IPS-NIHi11 (cell line): Measurements from ENCODE around the gene FTSJ1.
"Not testable (repeated sequence)": the region's sequence is repeated elsewhere in the genome, so short reads cannot be mapped to it uniquely, and the experiment has no call there.

ENCODE experiments used
- DNase-seq: peaks from one replicate; pipeline ENCODE4 v3.0.0; 2012; ENCODE audit warnings: mixed read lengths, low spot score

The FTSJ1 gene

GRCh38 chrX:48497871-48498270, 21.9 kb downstream of the FTSJ1 start:
- DNase-seq: no peak

DNA sequence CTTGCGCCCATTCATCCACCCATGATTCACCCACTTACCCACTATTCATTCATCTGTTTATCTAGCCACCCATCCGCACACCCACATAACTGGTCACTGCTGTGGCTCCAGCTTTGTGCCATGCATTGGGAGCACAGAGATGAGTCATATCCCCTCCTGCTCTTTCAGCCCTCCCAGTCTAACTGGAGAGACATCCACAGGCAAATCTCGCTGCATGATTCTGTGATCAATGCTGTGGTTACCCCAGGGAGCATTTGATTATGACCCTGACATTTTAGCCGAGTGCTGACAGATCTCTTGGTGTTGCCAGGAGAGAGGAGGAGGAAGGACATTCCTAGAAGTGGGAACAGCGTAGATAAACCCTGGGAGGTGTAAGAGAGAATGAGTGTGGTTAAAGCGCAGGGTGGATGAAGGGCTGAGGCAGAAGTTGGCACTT, 22.4 kb downstream of the FTSJ1 start:
- DNase-seq: no peak

- DNase-seq: no peak
Observed at GRCh38 chrX:48504261-48504660, 28.3 kb downstream of the FTSJ1 start.

GRCh38 chrX:48505481-48505880, 29.5 kb downstream of the FTSJ1 start:
- no peak for DNase-seq

GRCh38 chrX:48507246-48507645, 31.2 kb downstream of the FTSJ1 start:
- DNase-seq: no peak

GRCh38 chrX:48508400-48509244, 32.6 kb downstream of the FTSJ1 start, which contains the start of gene PORCN:
Gene PORCN, plus strand, starts transcription at chrX:48508992. Its CDS starts 829 bp downstream, at chrX:48509821.
- peak; percentile 90 for DNase-seq

GRCh38 chrX:48509245-48509590, 33.2 kb downstream of the FTSJ1 start:
- DNase-seq: no peak

- DNase-seq: no peak
Observed at GRCh38 chrX:48509619-48510018, 33.6 kb downstream of the FTSJ1 start.

GRCh38 chrX:48511560-48511959, 35.6 kb downstream of the FTSJ1 start:
- DNase-seq: peak; percentile 27

DNA sequence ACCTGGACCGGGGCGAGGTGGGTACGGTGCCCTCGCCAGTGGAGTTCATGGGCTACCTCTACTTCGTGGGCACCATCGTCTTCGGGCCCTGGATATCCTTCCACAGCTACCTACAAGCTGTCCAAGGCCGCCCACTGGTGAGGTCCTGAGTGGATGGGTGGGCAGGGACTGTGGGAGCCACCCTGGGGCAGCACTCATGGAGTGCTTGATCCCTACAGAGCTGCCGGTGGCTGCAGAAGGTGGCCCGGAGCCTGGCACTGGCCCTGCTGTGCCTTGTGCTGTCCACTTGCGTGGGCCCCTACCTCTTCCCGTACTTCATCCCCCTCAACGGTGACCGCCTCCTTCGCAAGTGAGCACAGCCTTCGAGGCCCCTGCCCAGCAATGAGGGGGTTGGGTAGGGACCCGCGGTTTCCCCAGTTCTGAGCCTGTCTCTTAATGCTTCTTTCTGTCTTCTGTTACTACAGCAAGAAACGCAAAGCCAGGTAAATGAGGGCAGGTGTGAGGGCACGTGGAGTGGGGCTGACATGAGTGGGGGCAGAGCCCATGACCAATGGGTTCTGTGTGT, 36.5 kb downstream of the FTSJ1 start:
- no peak for DNase-seq

- no peak for DNase-seq
Observed at GRCh38 chrX:48513670-48514069, 37.7 kb downstream of the FTSJ1 start.

DNA sequence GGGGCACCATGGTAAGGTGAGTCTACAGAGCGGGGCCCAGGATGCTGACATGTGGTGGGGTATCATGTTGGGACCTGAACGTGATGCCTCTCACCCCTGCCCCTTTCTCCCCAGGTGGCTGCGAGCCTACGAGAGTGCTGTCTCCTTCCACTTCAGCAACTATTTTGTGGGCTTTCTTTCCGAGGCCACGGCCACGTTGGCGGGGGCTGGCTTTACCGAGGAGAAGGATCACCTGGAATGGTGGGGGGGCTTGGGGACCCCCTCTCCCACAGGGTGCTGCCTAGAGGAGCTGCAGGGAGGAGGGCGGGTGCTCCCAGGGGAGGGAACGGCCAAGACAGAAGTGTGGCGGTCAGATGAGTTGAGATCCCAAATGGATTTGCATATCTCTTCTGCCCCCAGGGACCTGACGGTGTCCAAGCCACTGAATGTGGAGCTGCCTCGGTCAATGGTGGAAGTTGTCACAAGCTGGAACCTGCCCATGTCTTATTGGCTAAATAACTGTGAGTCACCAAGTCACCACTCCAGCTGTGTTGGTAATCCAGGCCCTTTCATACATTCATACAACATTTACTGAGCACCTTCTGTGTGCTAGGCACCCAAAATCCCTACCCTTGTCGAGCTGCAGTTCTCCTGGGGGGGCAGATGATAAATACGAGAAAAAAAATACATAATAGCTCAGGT, 38.3 kb downstream of the FTSJ1 start:
- DNase-seq: no peak

DNA sequence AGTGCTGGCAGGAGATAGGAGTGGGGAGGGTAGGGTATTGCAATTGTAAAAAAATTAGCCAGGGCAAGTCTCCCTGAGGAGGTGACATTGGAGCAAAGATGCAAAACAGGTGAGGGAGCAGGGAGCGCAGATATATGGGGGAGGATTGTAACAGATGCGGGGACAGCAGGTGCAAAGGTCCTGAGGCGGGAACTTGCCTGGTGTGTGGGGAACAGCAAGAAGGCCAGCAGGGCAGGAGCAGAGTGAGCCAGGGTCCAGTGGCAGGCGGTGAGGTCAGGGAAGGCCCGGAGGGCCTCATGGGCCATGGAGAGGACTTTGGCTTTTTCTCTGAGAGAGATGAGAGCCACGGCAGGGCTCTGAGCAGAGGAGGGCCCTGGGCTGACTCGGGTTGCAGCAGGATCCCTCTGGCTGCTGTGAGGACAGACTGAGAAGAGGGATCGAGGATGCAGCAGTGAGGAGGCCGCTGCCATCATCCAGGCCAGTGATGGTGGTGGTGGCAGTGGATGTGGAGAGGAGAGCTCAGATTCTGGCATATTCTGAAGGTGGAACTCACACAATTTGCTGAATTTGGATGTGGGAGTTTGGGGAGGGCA, 39.0 kb downstream of the FTSJ1 start:
- DNase-seq: no peak

DNA sequence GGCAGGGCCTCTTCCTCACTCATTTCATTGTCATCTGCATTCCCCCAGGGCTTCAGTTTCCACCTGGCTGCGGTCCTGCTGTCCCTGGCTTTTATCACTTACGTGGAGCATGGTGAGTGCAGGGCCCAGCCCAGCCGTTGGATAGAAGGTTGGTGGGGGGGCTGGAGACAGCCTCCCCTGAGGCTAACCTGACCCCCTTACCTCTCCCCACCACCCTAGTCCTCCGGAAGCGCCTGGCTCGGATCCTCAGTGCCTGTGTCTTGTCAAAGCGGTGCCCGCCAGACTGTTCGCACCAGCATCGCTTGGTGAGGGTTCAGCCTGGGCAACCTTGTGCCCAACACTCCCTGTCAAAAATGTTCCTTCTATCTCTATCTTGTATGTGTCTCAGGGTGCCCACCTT, 39.8 kb downstream of the FTSJ1 start:
- no peak for DNase-seq

DNA sequence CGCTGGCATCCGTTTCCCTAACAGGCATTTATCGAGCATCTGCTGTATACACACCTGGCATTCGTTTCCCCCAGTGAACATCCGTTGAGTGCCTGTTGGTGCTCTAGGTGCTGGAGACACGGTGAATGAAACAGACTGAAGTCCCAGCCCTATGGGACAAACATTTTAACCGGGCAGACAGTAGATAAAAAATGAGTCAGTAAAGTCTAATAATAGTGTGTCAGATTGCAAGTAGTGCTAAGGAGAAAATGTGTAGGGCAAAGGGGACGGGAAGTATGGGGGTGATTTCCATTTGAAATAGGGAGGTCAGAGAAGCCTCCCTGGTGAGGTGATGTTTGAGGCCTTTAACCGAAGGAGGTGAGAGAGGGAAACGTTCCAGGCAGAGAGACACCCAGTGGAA, 40.3 kb downstream of the FTSJ1 start:
- no peak for DNase-seq

- DNase-seq: no peak
Observed at GRCh38 chrX:48516987-48517386, 41.0 kb downstream of the FTSJ1 start.

DNA sequence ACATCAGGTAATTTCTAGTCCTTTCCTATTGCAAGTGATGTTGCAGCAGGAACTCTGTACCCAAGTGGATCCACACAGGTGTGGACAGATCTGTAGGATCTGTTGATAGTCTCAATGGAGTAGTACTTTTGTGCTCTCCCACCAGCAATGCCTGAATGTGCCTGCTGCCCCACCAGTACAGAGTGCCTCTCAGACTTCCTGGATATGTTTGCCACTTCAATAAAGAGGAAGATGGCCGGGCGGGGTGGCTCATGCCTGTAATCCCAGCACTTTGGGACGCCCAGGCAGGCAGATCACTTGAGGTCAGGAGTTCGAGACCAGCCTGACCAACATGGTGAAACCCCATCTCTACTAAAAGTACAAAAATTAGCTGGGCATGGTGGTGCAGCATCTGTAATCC, 43.5 kb downstream of the FTSJ1 start:
- not testable (repeated sequence) for DNase-seq

DNA sequence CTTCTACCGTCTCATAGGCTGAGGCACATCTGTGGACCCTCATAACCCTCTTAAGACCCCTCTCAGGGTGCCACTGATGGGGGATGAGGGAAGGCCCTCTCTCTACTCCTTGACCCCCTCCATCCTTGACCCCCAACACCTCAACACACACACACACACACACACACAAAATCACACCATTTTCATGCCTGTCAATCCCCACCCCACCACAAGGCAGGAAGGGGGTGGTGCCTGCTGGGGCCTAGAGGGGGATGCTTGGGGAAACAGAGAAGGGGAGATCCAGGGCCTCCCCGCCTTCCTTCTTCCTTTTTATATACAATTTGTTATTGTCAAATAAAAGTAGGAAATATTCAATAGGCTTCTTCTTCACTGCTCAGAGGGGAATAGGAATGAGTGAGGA, 44.5 kb downstream of the FTSJ1 start:
- DNase-seq: no peak

- peak; percentile 13 for DNase-seq
Observed at GRCh38 chrX:48520976-48521352, 45.0 kb downstream of the FTSJ1 start.

DNA sequence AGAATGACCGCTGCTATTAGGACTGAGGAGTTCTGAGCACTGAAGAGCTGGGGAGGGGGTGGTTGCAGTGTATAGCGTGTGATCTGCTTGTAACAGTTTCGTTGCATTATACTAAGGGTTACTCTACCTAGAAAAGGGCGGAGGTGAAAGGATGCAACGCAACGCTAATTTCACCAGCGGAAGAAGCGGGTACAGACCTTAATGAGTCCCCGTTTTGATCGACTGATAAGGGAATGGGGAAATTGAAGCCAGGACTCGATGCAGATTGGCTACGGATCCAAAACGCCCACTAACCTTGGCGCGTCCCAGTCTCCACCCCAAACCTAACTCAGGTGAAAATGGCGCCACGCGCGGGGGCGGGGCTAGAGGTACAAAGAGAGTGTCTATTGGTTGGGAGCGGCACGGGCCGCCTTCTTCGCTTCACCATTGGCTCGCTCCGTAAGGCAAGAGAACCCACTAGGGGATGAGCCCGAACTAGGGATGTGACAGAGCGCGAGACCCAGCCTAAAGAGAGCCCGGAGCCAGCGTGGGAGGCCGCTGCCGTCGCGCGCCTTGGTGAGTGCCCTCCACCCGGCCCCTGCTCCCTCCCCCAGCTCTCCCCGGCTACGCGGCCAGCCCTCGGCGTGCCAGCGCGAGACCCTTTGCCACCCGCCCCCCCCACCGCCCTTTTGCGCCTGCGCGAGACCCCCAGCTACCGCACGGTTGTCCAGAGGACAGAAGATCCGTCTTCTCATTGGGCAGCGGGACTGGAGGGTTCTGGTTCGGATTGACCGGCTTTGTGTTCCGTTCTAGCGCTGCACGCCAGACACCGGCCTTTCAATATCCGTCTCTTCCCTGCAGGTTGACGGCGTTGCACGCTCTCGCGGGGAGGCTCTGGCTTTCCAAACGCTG, 45.6 kb downstream of the FTSJ1 start, which contains the start of gene EBP:
Gene EBP, plus strand, starts transcription at position 456 of the 891 bp plus-strand sequence. CDS start 1,964 bp downstream, outside the sequence.
- peak; percentile 86 for DNase-seq

GRCh38 chrX:48522291-48522690, 46.3 kb downstream of the FTSJ1 start:
- DNase-seq: no peak

DNA sequence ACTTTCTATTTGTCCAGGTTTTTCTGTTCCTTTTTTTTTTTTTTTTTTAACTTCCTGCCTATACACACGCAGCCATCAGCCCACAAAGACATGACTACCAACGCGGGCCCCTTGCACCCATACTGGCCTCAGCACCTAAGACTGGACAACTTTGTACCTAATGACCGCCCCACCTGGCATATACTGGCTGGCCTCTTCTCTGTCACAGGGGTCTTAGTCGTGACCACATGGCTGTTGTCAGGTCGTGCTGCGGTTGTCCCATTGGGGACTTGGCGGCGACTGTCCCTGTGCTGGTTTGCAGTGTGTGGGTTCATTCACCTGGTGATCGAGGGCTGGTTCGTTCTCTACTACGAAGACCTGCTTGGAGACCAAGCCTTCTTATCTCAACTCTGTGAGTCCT, 47.7 kb downstream of the FTSJ1 start:
- DNase-seq: no peak
